HAP-1 (cell line): ENCODE results near the gene XPNPEP3.
"Not testable (repeated sequence)": the region's sequence is repeated elsewhere in the genome, so short reads cannot be mapped to it uniquely, and the experiment has no call there.

Experiments
- DNase-seq, 2 experiments: peaks; one replicate each; pipeline ENCODE4 v3.0.0-alpha.2; 2016 to 2020; ENCODE audit warnings: low spot score in 2 of 2
- H3K27me3 ChIP-seq: fragments of 250-450 bp; sonication (Bioruptor Pico); 2 replicates; pipeline ENCODE4 v1.5.1; 2020; ENCODE audit warnings: low read depth, mild to moderate bottlenecking, moderate library complexity
- H3K36me3 ChIP-seq: fragments of 250-450 bp; sonication (Bioruptor Pico); replicated peaks from 2 replicates; pipeline ENCODE4 v1.5.1; 2020; ENCODE audit warnings: mild to moderate bottlenecking
- H3K4me1 ChIP-seq: fragments of 250-450 bp; sonication (Bioruptor Pico); 2 replicates; pipeline ENCODE4 v1.5.1; 2020; ENCODE audit warnings: mild to moderate bottlenecking
- H3K4me3 ChIP-seq: fragments of 250-450 bp; sonication (Bioruptor Pico); 2 replicates; pipeline ENCODE4 v1.5.1; 2020; ENCODE audit warnings: mild to moderate bottlenecking, moderate library complexity
- H3K9me3 ChIP-seq: fragments of 250-450 bp; sonication (Bioruptor Pico); 2 replicates; pipeline ENCODE4 v1.5.1; 2020; ENCODE audit warnings: mild to moderate bottlenecking, moderate library complexity
- in situ Hi-C: fragments of 300-500 bp; cut with MboI; formaldehyde crosslinking; loops from 3 replicates; pipeline ENCODE4 v1.14.3; 2020; ENCODE audit warnings: low sequenced_read_pairs, inconsistent platforms, mixed read lengths

The XPNPEP3 gene

GRCh38 chr22:40856513-40857308, at the start of gene XPNPEP3, which contains the start of gene ST13:
Gene XPNPEP3 (plus strand): TSS chr22:40857148. CDS start chr22:40857182, 34 bp downstream.
Gene ST13 (minus strand): TSS chr22:40856639. CDS start chr22:40856540, 99 bp downstream.
- no peaks in the 10 kb centered on the region for H3K27me3 ChIP-seq
- in situ Hi-C loops: no loop called here
- peak within 1 kb of the TSS; percentile 84 for H3K4me3 ChIP-seq
- H3K4me1 ChIP-seq: peaks cover 16% of the 10 kb centered on the region
- no peaks in the 10 kb centered on the region for H3K9me3 ChIP-seq
- peak; percentile 89 to 98 for DNase-seq
- peaks cover 8% of the 10 kb centered on the region for H3K36me3 ChIP-seq

GRCh38 chr22:40808018-40808841, 48.7 kb upstream of the XPNPEP3 start:
- H3K27me3 ChIP-seq: no peaks in the 10 kb centered on the region
- DNase-seq: no peak
- H3K9me3 ChIP-seq: no peaks in the 10 kb centered on the region
- in situ Hi-C loops: no loop called here
- no peaks in the 10 kb centered on the region; the same call in 1 of the 2 replicates for H3K36me3 ChIP-seq
- H3K4me3 ChIP-seq: no peak overlapping the region
- H3K4me1 ChIP-seq: peaks cover 12% of the 10 kb centered on the region

GRCh38 chr22:40813912-40814315, 43.0 kb upstream of the XPNPEP3 start:
- in situ Hi-C loops: no loop called here
- H3K9me3 ChIP-seq: no peaks in the 10 kb centered on the region
- H3K4me1 ChIP-seq: peaks cover 18% of the 10 kb centered on the region
- no peaks in the 10 kb centered on the region; the same call in none of the 2 replicates for H3K36me3 ChIP-seq
- no peak for DNase-seq
- no peaks in the 10 kb centered on the region for H3K27me3 ChIP-seq
- H3K4me3 ChIP-seq: no peak overlapping the region

GRCh38 chr22:40817737-40818136, 39.2 kb upstream of the XPNPEP3 start:
- H3K4me1 ChIP-seq: peaks cover 19% of the 10 kb centered on the region
- in situ Hi-C loops: no loop called here
- no peaks in the 10 kb centered on the region for H3K9me3 ChIP-seq
- peaks cover 1% of the 10 kb centered on the region for H3K36me3 ChIP-seq
- H3K4me3 ChIP-seq: peak overlapping the region; percentile 90
- no peaks in the 10 kb centered on the region for H3K27me3 ChIP-seq
- no peak for DNase-seq

GRCh38 chr22:40818192-40818746, 38.7 kb upstream of the XPNPEP3 start:
- Histone ChIP-seq H3K9me3 (no peaks in the 10 kb centered on the region), H3K4me3 (peak overlapping the region; percentile 90), H3K27me3 (no peaks in the 10 kb centered on the region), H3K4me1 (peaks cover 17% of the 10 kb centered on the region), H3K36me3 (peaks cover 7% of the 10 kb centered on the region)
- DNase-seq: peak in 1 of 2 experiments; percentile 20
- in situ Hi-C loops: no loop called here

GRCh38 chr22:40818747-40819598, 38.0 kb upstream of the XPNPEP3 start, which contains the start of gene SLC25A17:
Gene SLC25A17 (minus strand): TSS chr22:40819346. CDS start chr22:40819248, 98 bp downstream.
- peak within 1 kb of the TSS; percentile 90 for H3K4me3 ChIP-seq
- peaks cover 14% of the 10 kb centered on the region for H3K36me3 ChIP-seq
- H3K9me3 ChIP-seq: no peaks in the 10 kb centered on the region
- peaks cover 17% of the 10 kb centered on the region for H3K4me1 ChIP-seq
- peak; percentile 82 to 93 for DNase-seq
- H3K27me3 ChIP-seq: no peaks in the 10 kb centered on the region
- in situ Hi-C loops: no loop called here

- Histone ChIP-seq H3K4me3 (peak overlapping the region; percentile 90), H3K27me3 (no peaks in the 10 kb centered on the region), H3K4me1 (peaks cover 19% of the 10 kb centered on the region), H3K36me3 (peaks cover 16% of the 10 kb centered on the region), H3K9me3 (no peaks in the 10 kb centered on the region)
- no peak for DNase-seq
- in situ Hi-C loops: no loop called here
Measured at GRCh38 chr22:40819599-40820140, 37.3 kb upstream of the XPNPEP3 start.

- Histone ChIP-seq H3K27me3 (no peaks in the 10 kb centered on the region), H3K4me3 (no peak overlapping the region), H3K9me3 (no peaks in the 10 kb centered on the region), H3K4me1 (peaks cover 14% of the 10 kb centered on the region), H3K36me3 (peaks cover 46% of the 10 kb centered on the region)
- no peak for DNase-seq
- in situ Hi-C loops: no loop called here
Measured at GRCh38 chr22:40823426-40823825, 33.5 kb upstream of the XPNPEP3 start.

GRCh38 chr22:40826292-40826691, 30.7 kb upstream of the XPNPEP3 start:
- Histone ChIP-seq H3K36me3 (peaks cover 73% of the 10 kb centered on the region), H3K4me1 (peaks cover 10% of the 10 kb centered on the region)
- in situ Hi-C loops, H3K9me3 ChIP-seq, H3K4me3 ChIP-seq, H3K27me3 ChIP-seq, DNase-seq: not testable (repeated sequence)

- Histone ChIP-seq H3K9me3 (no peaks in the 10 kb centered on the region), H3K27me3 (no peaks in the 10 kb centered on the region), H3K4me1 (peaks cover 10% of the 10 kb centered on the region), H3K36me3 (peaks cover 82% of the 10 kb centered on the region), H3K4me3 (no peak overlapping the region)
- DNase-seq: no peak
- in situ Hi-C loops: no loop called here
Measured at GRCh38 chr22:40826984-40827741, 29.8 kb upstream of the XPNPEP3 start.

GRCh38 chr22:40829131-40829530, 27.8 kb upstream of the XPNPEP3 start:
- no peaks in the 10 kb centered on the region for H3K9me3 ChIP-seq
- H3K4me1 ChIP-seq: peaks cover 10% of the 10 kb centered on the region
- no peak overlapping the region for H3K4me3 ChIP-seq
- no peaks in the 10 kb centered on the region for H3K27me3 ChIP-seq
- in situ Hi-C loops: no loop called here
- no peak for DNase-seq
- peaks cover 83% of the 10 kb centered on the region for H3K36me3 ChIP-seq

GRCh38 chr22:40834619-40835018, 22.3 kb upstream of the XPNPEP3 start:
- DNase-seq: no peak
- no peaks in the 10 kb centered on the region for H3K4me1 ChIP-seq
- no peaks in the 10 kb centered on the region; the same call in 1 of the 2 replicates for H3K9me3 ChIP-seq
- H3K27me3 ChIP-seq: no peaks in the 10 kb centered on the region
- in situ Hi-C loops: no loop called here
- H3K36me3 ChIP-seq: peaks cover 91% of the 10 kb centered on the region
- H3K4me3 ChIP-seq: no peak overlapping the region
